T-helper 1 cell treated with Interleukin-12 subunit alpha and Interleukin-12 subunit beta and Interleukin-4 antibody, amounts not matched to agents 30 μg/mL and 1 μg/mL, for 36 hours (primary cell): ENCODE data around the gene DOC2A.
A peak's percentile ranks its signal among the peaks of the same experiment; 100 is the strongest.
"Not testable (repeated sequence)": the region's sequence is repeated elsewhere in the genome, so short reads cannot be mapped to it uniquely, and the experiment has no call there.

Experiments used
- H3K27ac Mint-ChIP-seq: one replicate; pipeline ENCODE4 v1.8.0; 2021; ENCODE audit warnings: mild to moderate bottlenecking, mixed read lengths
- H3K27me3 Mint-ChIP-seq: one replicate; pipeline ENCODE4 v1.8.0; 2021; ENCODE audit warnings: low read depth, mixed read lengths
- H3K36me3 Mint-ChIP-seq: one replicate; pipeline ENCODE4 v1.8.0; 2021; ENCODE audit warnings: low read depth, mixed read lengths
- H3K4me1 Mint-ChIP-seq: one replicate; pipeline ENCODE4 v1.8.0; 2021; ENCODE audit warnings: low read depth, mixed read lengths
- H3K4me3 Mint-ChIP-seq: one replicate; pipeline ENCODE4 v1.8.0; 2021; ENCODE audit warnings: mild to moderate bottlenecking, moderate library complexity, mixed read lengths
- H3K9me3 Mint-ChIP-seq: one replicate; pipeline ENCODE4 v1.8.0; 2021; ENCODE audit warnings: mixed read lengths

The DOC2A gene

DNA sequence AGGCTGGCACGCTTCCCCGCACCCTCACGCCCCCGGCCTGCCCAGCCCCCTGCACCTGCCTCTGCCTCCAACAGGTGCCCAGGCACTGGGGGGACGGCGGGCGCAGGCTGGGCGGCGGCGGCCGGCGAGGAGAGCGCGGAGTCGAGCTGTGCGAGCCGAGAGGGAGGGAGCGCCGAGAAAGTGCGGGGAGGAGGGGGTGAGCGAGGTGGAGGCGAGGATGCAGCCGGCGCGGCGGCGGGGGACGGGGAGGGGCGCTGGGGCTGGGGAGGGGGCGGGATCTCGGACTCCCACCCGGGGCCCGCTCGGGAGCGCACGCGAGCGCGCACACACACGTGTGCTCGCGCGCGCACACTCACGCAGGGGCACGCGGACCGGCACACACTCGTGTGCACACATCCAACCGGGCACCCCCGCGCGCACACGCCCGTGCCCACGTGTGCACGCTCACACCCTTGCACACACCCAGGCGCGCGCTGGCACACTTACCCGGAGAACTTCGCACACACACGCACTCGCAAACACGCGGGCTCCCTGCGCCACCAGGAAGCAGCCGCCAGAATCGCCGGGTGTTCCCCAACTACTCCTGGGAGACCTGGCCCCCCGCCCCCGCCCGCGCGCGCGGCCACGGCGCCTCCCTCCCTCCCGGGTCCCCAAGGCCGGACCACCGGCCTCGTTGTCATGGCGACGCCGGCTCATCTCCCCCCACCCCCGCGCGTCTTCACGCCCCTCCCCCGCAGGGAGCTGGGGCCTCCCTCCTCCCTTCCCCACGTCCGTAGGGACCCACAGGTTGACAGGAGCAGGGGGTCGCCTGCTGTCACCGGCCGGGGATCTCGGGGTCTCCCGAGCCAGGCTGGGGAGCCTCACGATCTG, at the start of gene DOC2A:
Gene DOC2A, minus strand, starts transcription at position 184 of the 870 bp plus-strand sequence. CDS start 805 bp downstream, outside the sequence.
- peak within 1 kb of the TSS; percentile 85 for H3K4me3 Mint-ChIP-seq
- peaks cover 2% of the 10 kb centered on the region for H3K4me1 Mint-ChIP-seq
- H3K9me3 Mint-ChIP-seq = no peaks in the 10 kb centered on the region
- H3K27ac Mint-ChIP-seq = no peak within 1 kb of the TSS
- H3K27me3 Mint-ChIP-seq = peaks cover 46% of the 10 kb centered on the region
- H3K36me3 Mint-ChIP-seq = peaks cover 1% of the 10 kb centered on the region

DNA sequence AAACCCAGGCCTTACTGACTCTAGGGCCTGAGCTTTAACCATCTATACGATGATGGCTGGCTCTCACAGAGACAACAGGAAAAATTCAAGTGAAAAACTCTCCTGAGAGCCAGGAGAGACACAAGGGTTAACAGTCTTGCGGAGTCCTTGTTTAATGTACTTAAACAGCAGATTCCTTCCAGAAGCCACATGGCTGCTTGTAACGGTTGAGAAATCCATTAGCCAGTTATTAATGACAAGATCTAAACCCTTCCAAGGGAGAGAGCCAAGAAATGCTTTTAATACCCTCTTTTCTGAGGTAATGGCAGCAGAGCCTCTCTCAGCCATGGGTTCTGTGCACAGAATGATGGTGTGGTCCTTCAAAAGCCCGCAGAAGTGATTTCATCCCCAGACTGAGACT, 49.5 kb upstream of the DOC2A start:
- peaks cover 10% of the 10 kb centered on the region for H3K4me1 Mint-ChIP-seq
- peaks cover 7% of the 10 kb centered on the region for H3K36me3 Mint-ChIP-seq
- no peak overlapping the region for H3K27ac Mint-ChIP-seq
- H3K27me3 Mint-ChIP-seq = no peaks in the 10 kb centered on the region
- no peak overlapping the region for H3K4me3 Mint-ChIP-seq
- no peaks in the 10 kb centered on the region for H3K9me3 Mint-ChIP-seq

DNA sequence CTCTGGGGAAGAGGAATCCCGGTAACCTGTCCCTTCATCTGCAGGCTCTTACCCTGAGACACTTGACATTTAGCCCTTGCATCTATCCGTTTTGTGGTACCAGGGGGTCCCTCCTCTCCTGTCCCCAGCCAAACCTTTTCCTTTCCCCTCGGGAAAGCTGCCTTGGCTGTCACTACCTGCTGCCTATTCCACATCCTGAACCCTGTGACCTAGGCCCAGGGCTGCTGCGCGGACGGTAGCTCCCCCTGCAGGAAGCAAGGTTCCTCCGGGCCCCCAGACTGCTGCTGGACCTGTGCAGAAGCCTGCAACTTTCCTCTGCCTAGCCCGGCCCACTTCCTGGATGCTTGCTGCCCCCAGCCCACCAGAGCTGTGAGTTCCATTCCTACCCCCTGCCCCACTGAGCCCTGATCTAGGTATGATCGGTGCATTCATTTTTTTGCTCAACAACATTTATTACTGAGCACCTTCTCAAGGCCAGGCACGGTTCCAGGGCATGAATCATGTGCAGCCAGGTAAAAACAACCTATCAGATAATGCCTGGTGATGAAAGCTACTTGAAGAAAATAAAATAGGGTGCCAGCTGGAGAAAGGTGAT, 44.2 kb upstream of the DOC2A start:
- Mint-ChIP-seq H3K27ac (peak overlapping the region; percentile 55), H3K4me3 (peak overlapping the region; percentile 65), H3K36me3 (no peaks in the 10 kb centered on the region)

DNA sequence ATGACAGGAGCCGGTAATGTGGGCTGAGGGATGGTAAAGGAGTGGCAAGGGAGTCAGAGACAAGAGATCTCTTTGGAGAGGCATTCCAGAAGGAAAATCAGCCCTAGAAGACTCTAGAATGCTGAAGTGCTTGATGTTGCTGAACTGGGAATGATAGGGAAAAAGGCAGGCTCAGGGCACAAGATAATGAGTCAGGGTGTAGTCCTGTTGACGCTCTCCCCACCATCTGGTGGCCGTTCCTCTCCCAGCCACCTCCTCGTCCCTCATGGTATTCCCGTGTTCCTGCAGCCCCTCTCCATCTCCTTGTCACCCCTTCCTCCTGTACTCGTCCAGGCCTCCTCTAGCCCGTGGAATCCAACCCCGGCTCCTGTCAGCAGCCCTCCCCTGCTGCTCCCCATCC, 43.6 kb upstream of the DOC2A start:
- no peaks in the 10 kb centered on the region for H3K9me3 Mint-ChIP-seq
- no peaks in the 10 kb centered on the region for H3K36me3 Mint-ChIP-seq
- peaks cover 18% of the 10 kb centered on the region for H3K4me1 Mint-ChIP-seq
- H3K4me3 Mint-ChIP-seq = peak overlapping the region; percentile 65
- no peaks in the 10 kb centered on the region for H3K27me3 Mint-ChIP-seq
- H3K27ac Mint-ChIP-seq = no peak overlapping the region

More for the DNA sequence above, 44.2 kb upstream of the DOC2A start:
- peaks cover 18% of the 10 kb centered on the region for H3K4me1 Mint-ChIP-seq
- H3K27me3 Mint-ChIP-seq = no peaks in the 10 kb centered on the region
- H3K9me3 Mint-ChIP-seq = no peaks in the 10 kb centered on the region

DNA sequence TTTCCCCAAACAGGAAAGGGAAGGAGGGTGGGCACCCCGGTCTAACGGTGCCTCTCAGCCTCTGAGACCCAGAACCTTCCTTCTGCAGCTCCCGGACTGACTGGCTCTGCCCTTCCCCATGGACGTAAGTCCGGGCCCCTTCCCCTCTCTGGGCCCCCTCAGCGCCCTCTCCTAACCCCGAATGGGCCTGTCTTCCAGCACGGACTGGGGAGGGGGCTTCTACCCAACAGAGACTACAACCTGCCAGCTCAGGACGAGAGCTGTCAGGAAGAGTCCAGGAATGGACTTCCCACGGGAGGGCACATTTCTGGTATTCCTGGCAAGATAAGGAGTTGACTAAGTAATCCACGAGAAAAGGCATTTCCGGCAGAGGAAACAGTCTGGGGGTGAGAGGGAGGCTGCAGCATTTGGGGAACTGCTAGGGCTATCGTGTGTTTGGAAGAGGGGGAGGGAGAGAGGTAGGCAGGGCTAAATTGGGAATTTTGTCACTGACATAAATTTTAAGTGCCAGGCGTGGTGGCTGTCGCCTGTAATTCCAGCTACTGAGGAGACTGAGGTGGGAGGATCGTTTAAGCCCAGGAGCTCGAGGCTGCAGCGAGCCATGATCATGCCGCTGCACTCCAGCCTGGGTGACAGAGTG, 42.7 kb upstream of the DOC2A start:
- H3K36me3 Mint-ChIP-seq = no peaks in the 10 kb centered on the region
- peak overlapping the region; percentile 86 for H3K4me3 Mint-ChIP-seq
- H3K9me3 Mint-ChIP-seq = no peaks in the 10 kb centered on the region
- peaks cover 18% of the 10 kb centered on the region for H3K4me1 Mint-ChIP-seq
- no peak overlapping the region for H3K27ac Mint-ChIP-seq
- H3K27me3 Mint-ChIP-seq = no peaks in the 10 kb centered on the region

DNA sequence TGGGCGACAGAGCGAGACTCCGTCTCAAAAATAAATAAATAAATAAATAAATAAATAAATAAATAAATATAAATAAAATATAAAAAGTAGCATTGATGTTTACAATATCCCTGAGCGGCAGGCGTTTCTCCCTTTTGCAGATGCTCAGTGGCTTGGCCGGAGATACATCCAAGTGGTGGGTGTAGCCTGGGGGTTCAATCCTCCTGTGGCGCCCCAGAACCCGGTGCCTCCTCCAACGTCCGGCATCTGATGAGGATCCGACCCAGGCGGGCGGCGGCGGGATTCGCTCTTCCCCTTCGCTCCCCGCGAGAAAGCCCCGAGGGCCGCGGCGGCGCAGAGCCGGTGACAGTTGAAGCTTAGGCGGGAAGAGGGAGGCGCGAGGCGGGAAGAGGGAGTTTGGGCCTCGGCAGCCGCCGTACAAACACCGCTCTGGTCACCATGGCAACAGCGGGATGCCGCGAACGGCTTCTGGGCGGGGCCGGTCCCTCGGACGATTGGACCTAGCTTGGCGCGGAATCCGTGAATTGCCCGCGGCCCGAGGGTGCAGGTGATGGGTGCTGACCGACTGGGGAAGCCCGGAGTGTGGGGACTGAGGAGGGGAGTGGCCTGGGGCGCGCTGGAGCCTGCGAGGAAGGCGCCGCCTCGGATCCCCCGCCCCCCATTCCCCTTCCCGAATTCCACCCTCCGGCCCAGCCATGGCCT, 42.0 kb upstream of the DOC2A start:
- H3K9me3 Mint-ChIP-seq = no peaks in the 10 kb centered on the region
- peak overlapping the region; percentile 62 for H3K27ac Mint-ChIP-seq
- H3K36me3 Mint-ChIP-seq = no peaks in the 10 kb centered on the region
- H3K4me3 Mint-ChIP-seq = peak overlapping the region; percentile 86
- H3K27me3 Mint-ChIP-seq = no peaks in the 10 kb centered on the region
- peaks cover 18% of the 10 kb centered on the region for H3K4me1 Mint-ChIP-seq

DNA sequence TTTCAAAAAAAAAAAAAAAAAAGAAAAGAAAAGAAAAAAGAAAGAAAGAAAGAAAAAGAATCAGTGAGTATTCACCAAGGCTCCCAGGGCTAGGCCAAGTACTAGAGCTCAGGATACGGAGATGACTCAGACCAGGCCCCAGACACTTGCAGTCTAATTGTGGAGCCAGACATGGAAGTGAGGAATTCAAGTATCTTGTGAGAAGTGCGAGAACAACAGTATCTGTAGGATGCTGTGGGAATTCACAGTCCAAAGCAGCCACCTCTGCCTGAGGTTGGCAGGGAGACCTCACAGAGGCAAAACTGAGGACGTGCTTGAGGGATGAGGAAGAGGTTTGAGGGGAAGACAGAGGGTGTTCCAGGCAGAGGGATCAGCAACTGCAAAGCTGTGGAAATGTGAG, 40.7 kb upstream of the DOC2A start:
- Mint-ChIP-seq H3K27ac (peak overlapping the region; percentile 91), H3K4me1 (peaks cover 18% of the 10 kb centered on the region)

DNA sequence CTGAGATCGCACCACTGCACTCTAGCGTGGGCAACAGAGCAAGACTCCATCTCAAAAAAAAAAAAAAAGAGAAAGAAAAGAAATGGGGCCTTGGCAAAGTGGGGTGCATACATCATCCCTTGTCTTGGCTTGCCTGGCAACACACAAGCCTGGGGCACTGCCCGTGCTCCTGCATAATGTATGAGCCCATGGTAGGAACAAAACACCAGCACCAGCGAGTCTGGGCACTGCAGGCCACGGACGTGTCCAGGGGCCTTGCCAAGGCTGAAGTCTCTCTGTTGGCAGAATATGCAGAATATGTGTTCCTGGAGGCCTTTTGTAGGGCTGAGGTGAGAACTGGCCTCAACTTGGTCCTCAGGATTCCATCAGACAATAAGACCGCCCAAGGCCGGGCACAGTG, 39.0 kb upstream of the DOC2A start:
- Mint-ChIP-seq H3K4me3 (no peak overlapping the region), H3K27me3 (peaks cover 7% of the 10 kb centered on the region), H3K9me3 (no peaks in the 10 kb centered on the region), H3K27ac (no peak overlapping the region), H3K36me3 (no peaks in the 10 kb centered on the region), H3K4me1 (peaks cover 17% of the 10 kb centered on the region)

More for the DNA sequence above, 40.7 kb upstream of the DOC2A start:
- Mint-ChIP-seq H3K9me3 (no peaks in the 10 kb centered on the region), H3K36me3 (no peaks in the 10 kb centered on the region), H3K4me3 (peak overlapping the region; percentile 87), H3K27me3 (peaks cover 7% of the 10 kb centered on the region)

DNA sequence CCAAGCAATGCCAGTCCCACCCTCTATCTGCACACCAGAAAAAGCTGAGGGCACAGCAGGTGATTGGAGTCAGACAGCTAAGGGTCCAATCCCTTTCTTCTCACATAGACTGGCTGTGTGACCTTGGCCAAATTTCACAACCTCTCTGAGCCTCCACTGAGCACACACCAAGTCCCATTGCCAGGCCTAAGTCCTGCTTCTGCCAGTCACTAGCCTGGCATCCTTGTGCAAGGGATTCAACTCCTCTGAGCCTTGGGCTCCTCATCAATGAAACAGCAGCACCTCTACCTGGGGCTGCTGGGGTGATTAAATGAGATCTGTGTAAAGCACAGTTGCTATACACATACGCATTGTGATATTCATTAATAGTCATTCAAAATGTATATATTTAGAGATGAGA, 35.8 kb upstream of the DOC2A start:
- Mint-ChIP-seq H3K27ac (no peak overlapping the region), H3K4me3 (no peak overlapping the region), H3K4me1 (peaks cover 6% of the 10 kb centered on the region), H3K36me3 (no peaks in the 10 kb centered on the region), H3K9me3 (no peaks in the 10 kb centered on the region), H3K27me3 (peaks cover 9% of the 10 kb centered on the region)

DNA sequence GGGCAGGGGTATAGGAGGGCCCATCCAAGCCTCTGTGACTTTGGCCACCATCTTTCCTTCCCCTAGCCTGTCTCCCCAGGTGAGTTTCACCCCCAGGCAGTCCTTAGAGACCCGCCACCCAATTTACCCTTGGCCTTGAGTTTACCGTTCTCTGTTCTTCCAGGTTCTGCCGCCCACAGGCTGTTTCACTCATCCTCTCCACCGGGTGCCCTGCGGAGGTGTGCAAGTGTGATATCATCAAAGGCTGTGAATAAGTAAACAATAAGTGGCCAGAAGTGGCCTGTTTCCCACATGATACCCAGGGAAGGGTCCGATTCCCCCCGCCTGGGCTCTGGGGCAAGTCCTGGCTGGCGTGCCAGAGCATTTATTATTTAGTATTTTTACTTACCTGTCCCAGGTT, 35.4 kb upstream of the DOC2A start:
- H3K27me3 Mint-ChIP-seq = peaks cover 11% of the 10 kb centered on the region
- H3K36me3 Mint-ChIP-seq = no peaks in the 10 kb centered on the region
- H3K9me3 Mint-ChIP-seq = no peaks in the 10 kb centered on the region
- no peak overlapping the region for H3K4me3 Mint-ChIP-seq
- H3K4me1 Mint-ChIP-seq = peaks cover 4% of the 10 kb centered on the region
- H3K27ac Mint-ChIP-seq = no peak overlapping the region

DNA sequence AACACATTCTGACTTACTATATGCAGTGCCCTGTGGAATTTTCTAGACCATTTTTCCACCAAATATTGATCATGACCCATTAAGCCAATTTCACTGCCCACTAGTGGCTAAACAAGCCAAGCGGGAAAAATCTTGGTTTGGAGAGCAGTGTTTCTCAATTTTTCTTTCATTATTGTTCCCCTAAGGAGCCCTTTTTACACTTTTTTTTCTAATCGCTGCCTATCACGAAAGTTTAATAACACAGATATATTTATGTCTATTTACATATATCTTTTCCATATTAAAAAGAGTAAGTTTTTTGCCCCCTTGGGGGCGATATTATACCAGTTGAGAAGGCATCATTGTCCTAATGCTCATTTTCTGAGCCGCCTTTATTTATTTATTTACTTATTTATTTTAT, 31.0 kb upstream of the DOC2A start:
- H3K36me3 Mint-ChIP-seq = no peaks in the 10 kb centered on the region
- peaks cover 4% of the 10 kb centered on the region for H3K4me1 Mint-ChIP-seq
- H3K4me3 Mint-ChIP-seq = no peak overlapping the region
- H3K9me3 Mint-ChIP-seq = no peaks in the 10 kb centered on the region
- no peak overlapping the region for H3K27ac Mint-ChIP-seq
- H3K27me3 Mint-ChIP-seq = peaks cover 20% of the 10 kb centered on the region

DNA sequence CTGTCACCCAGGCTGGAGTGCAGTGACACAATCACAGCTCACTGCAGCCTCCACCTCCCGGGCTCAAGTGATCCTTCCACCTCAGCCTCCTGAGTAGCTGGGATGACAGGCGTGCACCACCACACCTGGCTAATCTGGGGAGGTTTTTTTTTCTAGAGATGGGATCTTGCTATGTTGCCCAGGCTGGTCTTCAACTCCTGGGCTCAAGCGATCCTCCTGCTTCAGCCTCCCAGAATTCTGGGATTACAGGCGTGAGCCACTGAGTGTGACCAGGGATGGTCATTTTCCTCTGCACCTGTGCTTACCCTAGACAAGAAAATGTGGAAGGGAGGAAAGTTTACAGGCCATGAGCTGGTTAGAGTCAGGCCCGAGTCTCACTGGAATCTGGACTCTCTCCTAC, 29.9 kb upstream of the DOC2A start:
- not testable (repeated sequence) for H3K4me1 Mint-ChIP-seq, H3K9me3 Mint-ChIP-seq, H3K4me3 Mint-ChIP-seq, H3K36me3 Mint-ChIP-seq, H3K27ac Mint-ChIP-seq
- peaks cover 22% of the 10 kb centered on the region for H3K27me3 Mint-ChIP-seq

DNA sequence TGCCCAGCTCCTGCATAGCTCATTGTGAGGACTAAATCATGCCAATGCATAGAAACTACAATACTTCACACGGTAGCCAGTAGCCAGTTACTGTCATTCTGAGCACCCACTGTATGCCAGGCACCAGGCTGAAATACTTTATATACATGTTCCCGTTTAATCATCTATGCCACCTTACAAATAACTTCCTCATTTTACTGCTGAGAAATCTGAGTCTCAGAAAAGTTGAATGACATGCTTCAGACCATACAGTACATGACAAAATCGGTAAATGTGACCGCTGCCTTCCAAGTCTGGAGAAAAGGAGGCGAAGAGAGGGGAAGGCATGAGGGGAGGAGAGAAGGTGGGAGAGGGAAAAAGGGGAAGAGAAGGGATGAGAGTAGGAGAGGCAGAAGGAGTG, 29.4 kb upstream of the DOC2A start:
- Mint-ChIP-seq H3K36me3 (no peaks in the 10 kb centered on the region), H3K27me3 (peaks cover 26% of the 10 kb centered on the region), H3K9me3 (no peaks in the 10 kb centered on the region), H3K4me1 (peaks cover 5% of the 10 kb centered on the region), H3K4me3 (no peak overlapping the region), H3K27ac (no peak overlapping the region)

DNA sequence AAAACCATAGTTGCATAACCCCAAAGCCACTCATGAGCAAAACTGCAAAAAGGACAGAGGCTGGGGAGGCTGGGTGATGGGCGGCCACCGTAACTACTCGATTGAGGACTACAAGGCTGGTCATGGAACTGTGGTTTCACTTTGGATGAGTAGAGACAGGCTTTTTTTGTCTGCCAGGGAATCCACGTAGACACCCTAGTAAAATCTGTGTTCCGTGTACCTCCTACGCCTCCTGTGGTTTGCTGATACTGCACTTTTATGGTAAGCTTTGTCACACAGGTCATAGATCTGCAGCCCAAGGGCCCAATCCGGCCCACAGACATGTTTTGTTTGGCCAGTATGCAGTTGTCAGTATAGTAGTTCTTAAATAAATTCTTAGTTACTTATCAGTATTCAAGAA, 22.4 kb upstream of the DOC2A start:
- H3K4me1 Mint-ChIP-seq = peaks cover 10% of the 10 kb centered on the region

More for the DNA sequence above, 22.4 kb upstream of the DOC2A start:
- H3K36me3 Mint-ChIP-seq = peaks cover 2% of the 10 kb centered on the region
- H3K27ac Mint-ChIP-seq = no peak overlapping the region
- no peak overlapping the region for H3K4me3 Mint-ChIP-seq
- H3K9me3 Mint-ChIP-seq = no peaks in the 10 kb centered on the region
- peaks cover 51% of the 10 kb centered on the region for H3K27me3 Mint-ChIP-seq
